Right lobe of liver (tissue), 6 donors: ENCODE measurements around the gene ZFAND3. TPM values are rescaled to one million over a fixed set of nuclear protein-coding genes. Genes with fewer than 3 reads are reported as not detected.
A peak's percentile ranks its signal among the peaks of the same experiment; 100 is the strongest.
"Not testable (repeated sequence)": the region's sequence is repeated elsewhere in the genome, so short reads cannot be mapped to it uniquely, and the experiment has no call there.

Experiments
- ATAC-seq, 4 donors: fragments of 200-7000 bp; cut with Tn5 transposase; one replicate each; pipeline ENCODE4 v1.9.1; 2020; ENCODE audit warnings: mild to moderate bottlenecking in 4 of 4, moderate library complexity in 4 of 4
- DNase-seq, 3 donors: peaks; one replicate each; pipeline ENCODE4 v3.0.0-alpha.2; 2020
- H3K27ac ChIP-seq, 3 donors: fragments of 200-600 bp; one replicate each; pipeline ENCODE4 v1.8.0; 2022
- H3K27me3 ChIP-seq, 2 donors: fragments of 200-600 bp; one replicate each; pipeline ENCODE4 v1.8.0; 2022
- H3K36me3 ChIP-seq, 4 donors: fragments of 200-600 bp; sonication (generic) in 1 of 4; one replicate each; pipeline versions ENCODE4 v1.5.1 to v1.8.0; 2017 to 2022; ENCODE audit warnings: control low read depth in 1 of 4
- H3K4me1 ChIP-seq, 4 donors: fragments of 200-600 bp; sonication (generic) in 1 of 4; one replicate each; pipeline versions ENCODE4 v1.5.1 to v1.8.0; 2017 to 2022; ENCODE audit warnings: control low read depth in 1 of 4
- H3K4me3 ChIP-seq, 3 donors: fragments of 200-600 bp; one replicate each; pipeline ENCODE4 v1.8.0; 2022
- H3K9me3 ChIP-seq, 4 donors: fragments of 200-600 bp; sonication (generic) in 1 of 4; one replicate each; pipeline versions ENCODE4 v1.5.1 to v1.8.0; 2017 to 2022; ENCODE audit warnings: control low read depth in 1 of 4
- CTCF ChIP-seq, 4 donors: fragments of 200-600 bp in 3 of 4; fragments of 450-650 bp in 1 of 4; IDR thresholded peaks; one replicate each; pipeline versions ENCODE4 v1.5.1 to v1.8.0; 2016 to 2022; ENCODE audit warnings: antibody characterized with exemption in 4 of 4, mild to moderate bottlenecking in 2 of 4
- POLR2A ChIP-seq: fragments of 450-650 bp; IDR thresholded peaks from one replicate; pipeline ENCODE4 v1.6.1; 2017; ENCODE audit warnings: antibody characterized with exemption, mild to moderate bottlenecking
- WGBS: methylation state at CpG from one replicate; pipeline ENCODE4 v1.1.6; 2018; ENCODE audit warnings: low coverage, low lambda C conversion rate; ENCODE audit not compliant: insufficient coverage; ENCODE audit errors: missing lambda C conversion rate; 5-methylcytosine and 5-hydroxymethylcytosine counted together
- intact Hi-C, 2 donors: fragments of 100-400 bp; cut with DNase I; formaldehyde crosslinking; loops; one replicate each; pipeline versions ENCODE4 v1.11.2 to v1.14.1; 2022
- total RNA-seq, 6 experiments: library from RNA; depleted of rRNA in 2 of 6; stranded (reverse); fragments of >200 nt in 2 of 6; fragmentation: NEBNext Ultra II Directional in 3 of 6; extraction: Animal tissue kit (Norgen Biotek cat#: 25700) in 3 of 6; gene quantifications; one replicate each; pipeline versions ENCODE4 v1.1.0 to v1.2.4, GENCODE V29; 2016 to 2023
- donor health status: DM: no; HTN: yes; CAD: no.
- donor health status: DM: no; HTN: no; CAD: no.
- donor health status: DM: no; HTN: no; CAD: no.
- donor health status: DM: no; HTN: yes; CAD: no.
- donor health status: DM: no; HTN: yes; CAD: no.

ZFAND3 gene
- total RNA-seq, 6 experiments from 2014 or later: 43.1 to 66.5 (median 53.2) TPM

- no peaks in the 10 kb centered on the region for H3K4me1 ChIP-seq
- TF ChIP-seq CTCF (IDR thresholded peaks at IDR 0.05): no peak
- no peak for TF ChIP-seq POLR2A
- H3K27ac ChIP-seq: no peak overlapping the region
- WGBS: 40% methylated on average over 4 of the region's 4 CpGs
- H3K36me3 ChIP-seq: no peaks in the 10 kb centered on the region
- DNase-seq: no peak
- intact Hi-C loops: no loop called here
- no peak overlapping the region for H3K4me3 ChIP-seq
- H3K9me3 ChIP-seq: no peaks in the 10 kb centered on the region
- H3K27me3 ChIP-seq: no peaks in the 10 kb centered on the region
- peak in 3 of 4 donors; percentile 19 to 59 (median 38) for ATAC-seq
Observed at GRCh38 chr6:37889051-37889450, 69.5 kb downstream of the ZFAND3 start.

GRCh38 chr6:37889486-37889885 is 70.0 kb downstream of the ZFAND3 start:
- no peaks in the 10 kb centered on the region for H3K4me1 ChIP-seq
- no peak overlapping the region for H3K27ac ChIP-seq
- DNase-seq (no peak), ATAC-seq (peak; percentile 17 to 37 (median 26))
- no peaks in the 10 kb centered on the region for H3K9me3 ChIP-seq
- intact Hi-C loops: no loop called here
- H3K4me3 ChIP-seq: no peak overlapping the region
- TF ChIP-seq CTCF (IDR thresholded peaks at IDR 0.05): no peak
- no peak for TF ChIP-seq POLR2A
- no peaks in the 10 kb centered on the region for H3K27me3 ChIP-seq
- H3K36me3 ChIP-seq: no peaks in the 10 kb centered on the region

GRCh38 chr6:37891072-37891471 is 71.5 kb downstream of the ZFAND3 start:
- Histone ChIP-seq H3K4me3 (no peak overlapping the region), H3K4me1 (peaks cover 0 to 8% (median 0%) of the 10 kb centered on the region in 4 donors), H3K9me3 (no peaks in the 10 kb centered on the region), H3K27ac (no peak overlapping the region), H3K36me3 (no peaks in the 10 kb centered on the region), H3K27me3 (no peaks in the 10 kb centered on the region)
- no peak for DNase-seq
- intact Hi-C loops: no loop called here
- ATAC-seq: no peak
- 95% methylated on average over 4 of the region's 5 CpGs for WGBS
- TF ChIP-seq CTCF (IDR thresholded peaks at IDR 0.05) (no peak), POLR2A (no peak)

- no peaks in the 10 kb centered on the region for H3K36me3 ChIP-seq
- H3K4me1 ChIP-seq: peaks cover 0 to 10% (median 0%) of the 10 kb centered on the region in 4 donors
- H3K27me3 ChIP-seq: no peaks in the 10 kb centered on the region
- 74% methylated on average over 3 of the region's 3 CpGs for WGBS
- no peak for TF ChIP-seq POLR2A
- TF ChIP-seq CTCF (IDR thresholded peaks at IDR 0.05): no peak
- DNase-seq (no peak), ATAC-seq (no peak)
- no peak overlapping the region for H3K4me3 ChIP-seq
- intact Hi-C loops: no loop called here
- no peak overlapping the region for H3K27ac ChIP-seq
- H3K9me3 ChIP-seq: no peaks in the 10 kb centered on the region
Observed at GRCh38 chr6:37893257-37893656, 73.7 kb downstream of the ZFAND3 start.

- H3K9me3 ChIP-seq, H3K36me3 ChIP-seq, H3K4me1 ChIP-seq, ATAC-seq, H3K27me3 ChIP-seq, H3K4me3 ChIP-seq, DNase-seq, H3K27ac ChIP-seq, intact Hi-C loops: not testable (repeated sequence)
- WGBS: 87% methylated on average over 9 of the region's 9 CpGs
Observed at GRCh38 chr6:37893734-37894133, 74.2 kb downstream of the ZFAND3 start.
